ENCODE results near the gene INSC. TPM values are rescaled to one million over a fixed set of nuclear protein-coding genes. Genes with fewer than 3 reads are reported as not detected.

Gene INSC
- total and polyA plus RNA-seq, 10 donors: 0.04 to 1.8 (median 0.29) TPM; not detected in 2

- DNase-seq: no peak
- H3K27me3 ChIP-seq (replicated peaks in 1 of 7): peaks cover 0 to 60% (median 15%) of the 10 kb centered on the region in 7 donors
- H3K4me3 ChIP-seq: no peak overlapping the region
- peaks cover 0 to 8% (median 4%) of the 10 kb centered on the region in 6 donors for H3K4me1 ChIP-seq
- intact Hi-C loops (cut with DNase I; ENCODE audit: low total_unique reads): no loop called here
- H3K9me3 ChIP-seq: no peaks in the 10 kb centered on the region
- no peaks in the 10 kb centered on the region for H3K36me3 ChIP-seq
- no peak overlapping the region for H3K27ac ChIP-seq
- no peak for TF ChIP-seq POLR2AphosphoS5 (IDR thresholded peaks at IDR 0.05)
- TF ChIP-seq POLR2A (IDR thresholded peaks at IDR 0.05): no peak
- no peak for TF ChIP-seq CTCF (IDR thresholded peaks at IDR 0.05 in 8 of 11, conservative IDR thresholded peaks at IDR 0.05 in 3 of 11)
- 76 to 89% (median 83%) methylated on average over 1 of the region's 1 CpG for WGBS, 5 donors
Observed at GRCh38 chr11:15119826-15120225, 5.1 kb downstream of the INSC start.

DNA sequence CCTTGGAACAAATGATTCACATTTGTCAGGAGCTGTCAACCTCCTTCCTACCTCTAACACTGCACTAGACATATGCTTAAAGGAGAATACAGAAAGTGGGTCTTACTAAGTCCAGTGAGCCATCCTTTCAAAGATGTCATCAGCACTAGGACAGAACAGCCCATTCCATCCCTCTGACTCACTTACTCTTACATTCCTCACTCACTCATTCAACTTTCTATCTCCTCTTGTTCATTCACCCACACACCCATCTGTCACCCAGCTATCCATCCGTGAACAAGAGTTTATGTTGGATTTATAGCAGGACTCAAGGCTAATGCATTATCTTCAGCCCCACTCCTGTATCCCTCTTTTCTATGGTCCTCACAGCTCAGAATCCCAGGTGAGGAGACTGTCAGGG is 9.1 kb downstream of the INSC start:
- 80 to 100% (median 85%) methylated on average over 1 of the region's 1 CpG for WGBS, 5 donors
- intact Hi-C loops (cut with DNase I; ENCODE audit: low total_unique reads): no loop called here

DNA sequence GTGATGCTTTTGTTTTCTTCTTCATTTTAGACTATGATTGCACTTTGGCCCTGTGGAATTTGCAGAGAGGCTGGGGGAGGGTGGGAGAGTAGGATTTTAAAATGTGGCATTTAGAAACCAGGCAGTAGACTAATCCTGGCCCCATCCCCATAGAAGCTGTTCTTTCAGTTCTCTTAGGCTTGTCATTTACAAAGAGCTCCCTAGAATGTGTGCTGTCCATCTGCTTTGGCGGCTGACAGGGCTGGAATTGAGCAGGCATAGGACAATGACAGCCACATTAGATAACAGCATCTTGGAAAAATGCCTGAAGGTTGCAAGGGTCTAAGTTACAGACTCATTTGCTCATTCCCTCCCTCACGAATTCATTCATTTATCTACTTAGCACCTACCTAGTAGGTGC is 9.8 kb downstream of the INSC start:
- no peaks in the 10 kb centered on the region for H3K4me1 ChIP-seq
- peaks cover 0 to 16% (median 0%) of the 10 kb centered on the region in 7 donors for H3K27me3 ChIP-seq (replicated peaks in 1 of 7)
- no peaks in the 10 kb centered on the region for H3K36me3 ChIP-seq
- DNase-seq: no peak
- WGBS, 5 donors: 69 to 84% (median 75%) methylated on average over 2 of the region's 2 CpGs
- intact Hi-C loops (cut with DNase I; ENCODE audit: low total_unique reads): no loop called here
- H3K9me3 ChIP-seq: no peaks in the 10 kb centered on the region
- TF ChIP-seq CTCF (IDR thresholded peaks at IDR 0.05 in 8 of 11, conservative IDR thresholded peaks at IDR 0.05 in 3 of 11) (no peak), POLR2A (IDR thresholded peaks at IDR 0.05) (no peak), POLR2AphosphoS5 (IDR thresholded peaks at IDR 0.05) (no peak)
- no peak overlapping the region for H3K27ac ChIP-seq
- H3K4me3 ChIP-seq: no peak overlapping the region

More for the DNA sequence above, 9.1 kb downstream of the INSC start:
- Histone ChIP-seq H3K27me3 (replicated peaks in 1 of 7) (peaks cover 0 to 23% (median 0%) of the 10 kb centered on the region in 7 donors), H3K36me3 (no peaks in the 10 kb centered on the region), H3K4me1 (no peaks in the 10 kb centered on the region), H3K9me3 (no peaks in the 10 kb centered on the region), H3K27ac (no peak overlapping the region), H3K4me3 (no peak overlapping the region)
- TF ChIP-seq CTCF (IDR thresholded peaks at IDR 0.05 in 8 of 11, conservative IDR thresholded peaks at IDR 0.05 in 3 of 11): no peak
- DNase-seq: no peak

DNA sequence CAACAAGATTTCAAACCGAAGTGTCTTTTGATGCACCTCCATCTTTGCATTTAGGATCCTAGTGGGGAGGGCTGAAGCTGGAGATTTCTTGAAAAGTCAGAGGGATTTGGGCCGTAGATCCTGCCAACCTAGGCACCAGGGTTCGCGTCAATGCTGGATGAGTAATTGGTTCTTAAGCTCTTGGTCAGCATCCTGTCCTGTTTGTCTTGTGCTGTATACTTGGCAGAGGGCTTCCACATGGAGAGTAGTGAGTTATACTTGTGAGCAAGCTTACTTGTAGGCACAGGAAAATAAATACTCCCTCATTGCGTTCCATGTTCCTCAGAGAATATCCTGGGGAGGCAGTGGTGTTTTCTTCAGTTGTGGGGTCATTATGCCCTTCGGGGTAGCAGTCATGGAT is 12.6 kb downstream of the INSC start:
- H3K27ac ChIP-seq: no peak overlapping the region
- H3K9me3 ChIP-seq: no peaks in the 10 kb centered on the region
- no peaks in the 10 kb centered on the region for H3K4me1 ChIP-seq
- no peak for DNase-seq
- H3K27me3 ChIP-seq (replicated peaks in 1 of 7): peaks cover 0 to 15% (median 0%) of the 10 kb centered on the region in 7 donors
- H3K36me3 ChIP-seq: no peaks in the 10 kb centered on the region
- WGBS, 5 donors: 85 to 87% (median 87%) methylated on average over 6 of the region's 6 CpGs
- H3K4me3 ChIP-seq: no peak overlapping the region
- TF ChIP-seq CTCF (IDR thresholded peaks at IDR 0.05 in 8 of 11, conservative IDR thresholded peaks at IDR 0.05 in 3 of 11) (no peak), POLR2AphosphoS5 (IDR thresholded peaks at IDR 0.05) (no peak)
- intact Hi-C loops (cut with DNase I; ENCODE audit: low total_unique reads): no loop called here

Data from spleen (tissue), 11 donors.